Caco-2 (cell line): ENCODE data around the gene PITHD1. TPM values are rescaled to one million over a fixed set of nuclear protein-coding genes. Genes with fewer than 3 reads are reported as not detected.
"Not testable (repeated sequence)": the region's sequence is repeated elsewhere in the genome, so short reads cannot be mapped to it uniquely, and the experiment has no call there.

Source experiments
- BruUV-seq: library from RNA; stranded (reverse); fragments of 400-500 nt; replicated peaks from 2 replicates; lab custom pipeline; 2021; lab: Mats Ljungman, UMichigan
- CTCF ChIA-PET: fragments of 300-600 bp; sonication (Branson Sonifier 250); formaldehyde crosslinking; loops from one replicate; lab custom pipeline; 2022; ENCODE audit warnings: antibody characterized with exemption; lab: Charles Lee
- POLR2A ChIA-PET: fragments of 300-600 bp; sonication (Branson Sonifier 250); formaldehyde crosslinking; loops from one replicate; lab custom pipeline; 2022; ENCODE audit warnings: antibody characterized with exemption; lab: Charles Lee
- DNase-seq, 2 experiments: peaks; one replicate each; pipeline versions ENCODE4 v3.0.0 to v3.0.0-alpha.2; 2020 to 2022
- H3K27me3 ChIP-seq: replicated peaks from 2 replicates; pipeline ENCODE4 v1.6.0; 2011; ENCODE audit warnings: low read length; ENCODE audit not compliant: control insufficient read depth, insufficient read depth
- H3K36me3 ChIP-seq: 2 replicates; pipeline ENCODE4 v1.5.1; 2011; ENCODE audit warnings: low read length; ENCODE audit not compliant: control insufficient read depth, insufficient read depth
- H3K4me1 ChIP-seq: fragments of 250-450 bp; sonication (Bioruptor Pico); 2 replicates; pipeline ENCODE4 v1.5.1; 2020; ENCODE audit warnings: mild to moderate bottlenecking
- H3K4me3 ChIP-seq: 2 replicates; pipeline ENCODE4 v1.5.1; 2011; ENCODE audit warnings: low read depth, mild to moderate bottlenecking, control low read depth, low read length
- H3K9me3 ChIP-seq: fragments of 250-450 bp; sonication (Bioruptor Pico); 2 replicates; pipeline ENCODE4 v1.5.1; 2020; ENCODE audit warnings: mild to moderate bottlenecking, moderate library complexity
- H3K27ac Mint-ChIP-seq: one replicate; pipeline ENCODE4 v1.8.0; 2022; ENCODE audit warnings: mixed read lengths; ENCODE audit not compliant: unreplicated experiment
- H3K27me3 Mint-ChIP-seq: one replicate; pipeline ENCODE4 v1.8.0; 2022; ENCODE audit warnings: mixed read lengths; ENCODE audit not compliant: insufficient read depth, unreplicated experiment
- H3K36me3 Mint-ChIP-seq: one replicate; pipeline ENCODE4 v1.8.0; 2022; ENCODE audit warnings: mild to moderate bottlenecking, mixed read lengths; ENCODE audit not compliant: insufficient read depth, unreplicated experiment
- H3K4me1 Mint-ChIP-seq: one replicate; pipeline ENCODE4 v1.8.0; 2022; ENCODE audit warnings: low read depth, mixed read lengths; ENCODE audit not compliant: unreplicated experiment
- H3K4me3 Mint-ChIP-seq: one replicate; pipeline ENCODE4 v1.8.0; 2022; ENCODE audit warnings: mild to moderate bottlenecking, moderate library complexity, mixed read lengths; ENCODE audit not compliant: unreplicated experiment
- H3K9me3 Mint-ChIP-seq: one replicate; pipeline ENCODE4 v1.8.0; 2022; ENCODE audit warnings: mixed read lengths; ENCODE audit not compliant: unreplicated experiment
- intact Hi-C: fragments of 100-400 bp; cut with micrococcal nuclease; formaldehyde crosslinking; loops from one replicate; pipeline ENCODE4 v1.10.0; 2022; ENCODE audit not compliant: unreplicated experiment
- total RNA-seq: library from RNA; stranded (reverse); gene quantifications from 2 replicates; pipeline ENCODE4 v1.2.3, GENCODE V29; 2022
- TF ChIP-seq, protein P1 (sequence below), 2 experiments: fragments of 200-600 bp in 1 of 2; IDR thresholded peaks; 1 replicate in 1 of 2; 2 replicates in 1 of 2; pipeline versions ENCODE4 v1.5.1 to v1.8.0; 2011 to 2022; ENCODE audit warnings: antibody characterized with exemption in 1 of 2, control low read depth in 1 of 2, inconsistent platforms in 1 of 2, low read depth in 1 of 2, low read length in 1 of 2, mild to moderate bottlenecking in 1 of 2, moderate library complexity in 1 of 2; ENCODE audit not compliant: insufficient read depth in 1 of 2, severe bottlenecking in 1 of 2, unreplicated experiment in 1 of 2

The PITHD1 gene
- total RNA-seq, 1 experiment from 2014 or later, result 47.8 TPM

DNA sequence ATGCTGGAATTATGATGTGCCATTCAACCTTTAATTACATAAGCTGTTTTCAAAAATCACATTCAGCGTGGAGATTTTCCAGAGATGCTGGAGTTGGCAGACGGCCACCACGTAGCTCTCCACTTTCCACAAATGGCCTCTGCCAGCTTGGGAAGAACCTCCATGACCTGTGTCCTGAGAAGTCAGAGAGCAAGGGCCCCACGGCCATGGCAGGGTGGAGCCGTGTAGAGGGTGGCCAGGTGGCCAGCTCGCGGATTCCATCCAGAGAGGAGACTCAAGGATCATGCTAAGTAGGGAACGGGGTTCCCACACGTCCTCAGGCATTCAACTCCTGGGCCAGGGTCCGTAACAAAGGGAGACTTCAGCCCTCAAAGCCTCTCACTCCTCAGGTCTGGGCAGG lies 23.7 kb downstream of the PITHD1 start:
- Histone ChIP-seq H3K36me3 (no peaks in the 10 kb centered on the region; the same call in 1 of the 2 replicates), H3K4me3 (no peak overlapping the region), H3K9me3 (no peaks in the 10 kb centered on the region), H3K4me1 (peaks cover 7% of the 10 kb centered on the region; the same call in 1 of the 2 replicates), H3K27me3 (no peaks in the 10 kb centered on the region)
- TF ChIP-seq, protein P1, sequence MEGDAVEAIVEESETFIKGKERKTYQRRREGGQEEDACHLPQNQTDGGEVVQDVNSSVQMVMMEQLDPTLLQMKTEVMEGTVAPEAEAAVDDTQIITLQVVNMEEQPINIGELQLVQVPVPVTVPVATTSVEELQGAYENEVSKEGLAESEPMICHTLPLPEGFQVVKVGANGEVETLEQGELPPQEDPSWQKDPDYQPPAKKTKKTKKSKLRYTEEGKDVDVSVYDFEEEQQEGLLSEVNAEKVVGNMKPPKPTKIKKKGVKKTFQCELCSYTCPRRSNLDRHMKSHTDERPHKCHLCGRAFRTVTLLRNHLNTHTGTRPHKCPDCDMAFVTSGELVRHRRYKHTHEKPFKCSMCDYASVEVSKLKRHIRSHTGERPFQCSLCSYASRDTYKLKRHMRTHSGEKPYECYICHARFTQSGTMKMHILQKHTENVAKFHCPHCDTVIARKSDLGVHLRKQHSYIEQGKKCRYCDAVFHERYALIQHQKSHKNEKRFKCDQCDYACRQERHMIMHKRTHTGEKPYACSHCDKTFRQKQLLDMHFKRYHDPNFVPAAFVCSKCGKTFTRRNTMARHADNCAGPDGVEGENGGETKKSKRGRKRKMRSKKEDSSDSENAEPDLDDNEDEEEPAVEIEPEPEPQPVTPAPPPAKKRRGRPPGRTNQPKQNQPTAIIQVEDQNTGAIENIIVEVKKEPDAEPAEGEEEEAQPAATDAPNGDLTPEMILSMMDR (IDR thresholded peaks at IDR 0.05; ENCODE audit: insufficient read depth in 1 of 2, low read depth in 1 of 2, low read length in 1 of 2, severe bottlenecking in 1 of 2, unreplicated experiment in 1 of 2), result no peak
- intact Hi-C loops, result loop anchor here (2.0 to 10.0 kb wide), 2 partner anchors 115 to 223 kb away; no protein-coding TSS in a partner anchor
- BruUV-seq, result no TSS peak
- peaks cover 26% of the 10 kb centered on the region for H3K36me3 Mint-ChIP-seq
- CTCF ChIA-PET, result interaction anchor here (0.8 to 1.6 kb wide), 3 partner anchors 30 to 115 kb away, joined by 3 to 9 read pairs (median 4); no protein-coding TSS in a partner anchor
- no peaks in the 10 kb centered on the region for H3K27me3 Mint-ChIP-seq
- no peaks in the 10 kb centered on the region for H3K9me3 Mint-ChIP-seq
- peak overlapping the region; percentile 96 for H3K27ac Mint-ChIP-seq
- POLR2A ChIA-PET, result interaction anchor here (0.5 to 3.5 kb wide), 4 partner anchors 11 to 30 kb away, joined by 3 to 20 read pairs (median 10); partner anchors contain the start of genes HMGCL, LYPLA2 and PITHD1
- peak overlapping the region; percentile 91 for H3K4me3 Mint-ChIP-seq
- no peaks in the 10 kb centered on the region for H3K4me1 Mint-ChIP-seq
- no peak for DNase-seq

DNA sequence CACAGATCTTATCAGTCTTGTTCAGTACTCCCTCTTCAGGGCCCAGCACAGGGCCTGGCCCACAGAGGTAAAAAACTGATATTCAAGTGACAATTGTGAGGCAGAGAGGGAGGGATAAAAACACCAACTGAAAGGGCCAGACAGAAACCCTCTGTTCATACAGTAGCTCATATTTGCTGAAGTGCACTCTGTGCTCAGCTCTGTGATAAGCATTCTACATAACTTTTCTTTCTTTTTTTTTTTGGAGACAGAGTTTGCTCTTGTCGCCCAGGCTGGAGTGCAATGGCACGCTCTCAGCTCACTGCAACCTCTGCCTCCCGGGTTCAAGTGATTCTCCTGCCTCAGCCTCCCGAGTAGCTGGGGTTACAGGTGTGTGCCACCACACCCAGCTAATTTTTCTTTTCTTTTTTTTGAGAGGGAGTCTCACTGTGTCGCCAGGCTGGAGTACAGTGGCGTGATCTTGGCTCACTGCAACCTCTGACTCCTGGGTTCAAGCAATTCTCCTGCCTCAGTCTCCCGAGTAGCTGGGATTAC lies 24.7 kb downstream of the PITHD1 start:
- H3K4me3 ChIP-seq, H3K9me3 Mint-ChIP-seq, H3K4me1 ChIP-seq, H3K9me3 ChIP-seq, H3K4me3 Mint-ChIP-seq, H3K27me3 Mint-ChIP-seq, DNase-seq, H3K36me3 ChIP-seq, BruUV-seq, H3K27me3 ChIP-seq, H3K4me1 Mint-ChIP-seq, H3K27ac Mint-ChIP-seq: not testable (repeated sequence)
- CTCF ChIA-PET, result interaction anchor here (0.8 kb wide), 1 partner anchor 114 kb away, joined by 4 read pairs; no protein-coding TSS in a partner anchor
- peaks cover 20% of the 10 kb centered on the region for H3K36me3 Mint-ChIP-seq
- intact Hi-C loops, result loop anchor here (10.0 kb wide), 1 partner anchor 222 kb away; no protein-coding TSS in a partner anchor
- POLR2A ChIA-PET, result interaction anchor here (1.4 kb wide), 1 partner anchor 23 kb away, joined by 5 read pairs; the partner anchor contains the start of gene HMGCL

DNA sequence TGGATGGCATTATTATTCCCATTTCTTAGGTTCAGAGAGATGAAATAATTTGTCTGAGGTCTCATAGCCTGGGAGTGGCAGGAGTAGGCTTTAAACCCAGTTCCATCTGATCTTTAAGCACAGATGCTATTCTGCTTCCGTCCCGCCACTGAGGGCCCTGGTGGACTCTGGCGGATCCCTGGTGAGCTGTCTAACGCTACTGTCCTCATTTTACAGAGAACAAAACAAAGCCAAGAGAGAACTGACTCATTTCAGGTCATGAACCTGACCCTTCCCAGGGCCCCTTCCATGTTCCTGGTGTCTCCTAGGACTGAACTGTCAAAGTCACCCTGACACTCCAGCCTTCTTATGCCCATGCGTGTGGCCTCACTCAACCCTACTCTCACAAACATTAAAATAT lies 25.5 kb downstream of the PITHD1 start:
- ChIA-PET POLR2A (interaction anchor here (0.5 kb wide), 1 partner anchor 22 kb away, joined by 4 read pairs; no protein-coding TSS in a partner anchor), CTCF (interaction anchor here (0.7 to 1.0 kb wide), 2 partner anchors 32 to 113 kb away, joined by 3 to 4 read pairs; no protein-coding TSS in a partner anchor)
- no peaks in the 10 kb centered on the region; the same call in 1 of the 2 replicates for H3K36me3 ChIP-seq
- H3K4me3 ChIP-seq, result no peak overlapping the region
- H3K4me1 ChIP-seq, result peaks cover 7% of the 10 kb centered on the region; the same call in 1 of the 2 replicates
- no peak for DNase-seq
- H3K4me3 Mint-ChIP-seq, result no peak overlapping the region
- H3K27me3 ChIP-seq, result no peaks in the 10 kb centered on the region
- intact Hi-C loops, result loop anchor here (10.0 kb wide), 1 partner anchor 221 kb away; no protein-coding TSS in a partner anchor
- H3K9me3 ChIP-seq, result no peaks in the 10 kb centered on the region
- no peak overlapping the region for H3K27ac Mint-ChIP-seq
- BruUV-seq, result no TSS peak
- no peaks in the 10 kb centered on the region for H3K4me1 Mint-ChIP-seq
- peaks cover 18% of the 10 kb centered on the region for H3K36me3 Mint-ChIP-seq
- TF ChIP-seq, protein P1 (IDR thresholded peaks at IDR 0.05; ENCODE audit: insufficient read depth in 1 of 2, low read depth in 1 of 2, low read length in 1 of 2, severe bottlenecking in 1 of 2, unreplicated experiment in 1 of 2), result no peak
- H3K27me3 Mint-ChIP-seq, result no peaks in the 10 kb centered on the region
- H3K9me3 Mint-ChIP-seq, result no peaks in the 10 kb centered on the region
